ENCODE results near the gene ITIH4.

- TF ChIP-seq RAD21 (CRISPR knock-in tag; conservative IDR thresholded peaks at IDR 0.05 in 1 of 2, IDR thresholded peaks at IDR 0.05 in 1 of 2) (peak; percentile 84 to 93), ARNT (IDR thresholded peaks at IDR 0.05) (no peak), POLR2A (conservative IDR thresholded peaks at IDR 0.05) (no peak)
These were observed 20.9 kb upstream of the ITIH4 start for GRCh38 chr3:52851348-52851747.

Measured in K562 (cell line).